GM12878 (cell line): ENCODE results near the gene ETV6. TPM values are rescaled to one million over a fixed set of nuclear protein-coding genes. Genes with fewer than 3 reads are reported as not detected.

ENCODE experiments used
- BCLAF1 ChIP-seq: fragments of 450-650 bp; IDR thresholded peaks from 2 replicates; pipeline ENCODE4 v1.6.1; 2017; ENCODE audit warnings: antibody characterized with exemption, mild to moderate bottlenecking, moderate library complexity
- CREM ChIP-seq: IDR thresholded peaks from 2 replicates; pipeline ENCODE4 v1.6.1; 2014; ENCODE audit warnings: antibody characterized with exemption, low read depth
- IKZF2 ChIP-seq, 2 experiments: fragments of 450-650 bp; IDR thresholded peaks; 2 replicates each; pipeline ENCODE4 v1.6.1; 2017; ENCODE audit warnings: mild to moderate bottlenecking in 2 of 2, moderate library complexity in 2 of 2
- JUND ChIP-seq: IDR thresholded peaks from 2 replicates; pipeline ENCODE4 v1.6.1; 2012; ENCODE audit warnings: low read depth, mild to moderate bottlenecking, low read length, improper control_type of control experiment, moderate library complexity
- KDM1A ChIP-seq: fragments of 200-600 bp; sonication (generic); IDR thresholded peaks from 2 replicates; pipeline ENCODE4 v1.6.1; 2016; ENCODE audit warnings: borderline replicate concordance
- MTA3 ChIP-seq: IDR thresholded peaks from 2 replicates; pipeline ENCODE4 v1.6.1; 2012; ENCODE audit warnings: low read length, inconsistent platforms, borderline replicate concordance
- NFYA ChIP-seq: IDR thresholded peaks from 2 replicates; pipeline ENCODE4 v1.6.1; 2011; ENCODE audit warnings: low read depth, mild to moderate bottlenecking, low read length, improper control_type of control experiment, borderline replicate concordance
- REST ChIP-seq: IDR thresholded peaks from 2 replicates; pipeline ENCODE4 v1.6.1; 2012; ENCODE audit warnings: mild to moderate bottlenecking, low read depth, low read length
- SIX5 ChIP-seq: IDR thresholded peaks from 2 replicates; pipeline ENCODE4 v1.6.1; 2011; ENCODE audit warnings: mild to moderate bottlenecking, low read depth, low read length, moderate library complexity; ENCODE audit not compliant: severe bottlenecking
- SREBF2 ChIP-seq: IDR thresholded peaks from 2 replicates; pipeline ENCODE4 v1.6.1; 2012; ENCODE audit warnings: mild to moderate bottlenecking, low read length
- SUPT20H ChIP-seq: IDR thresholded peaks from 2 replicates; pipeline ENCODE4 v1.6.1; 2011; ENCODE audit warnings: low read depth, mild to moderate bottlenecking, low read length, moderate library complexity, borderline replicate concordance; ENCODE audit not compliant: control insufficient read depth
- TBL1XR1 ChIP-seq: IDR thresholded peaks from 2 replicates; pipeline ENCODE4 v1.6.1; 2012; ENCODE audit warnings: low read depth, low read length, improper control_type of control experiment
- TCF3 ChIP-seq: IDR thresholded peaks from 2 replicates; pipeline ENCODE4 v1.6.1; 2012; ENCODE audit warnings: low read depth, mild to moderate bottlenecking, low read length, borderline replicate concordance; ENCODE audit not compliant: insufficient read depth
- TCF7 ChIP-seq: IDR thresholded peaks from 2 replicates; pipeline ENCODE4 v1.6.1; 2014; ENCODE audit warnings: antibody characterized with exemption, borderline replicate concordance
- ZNF274 ChIP-seq: IDR thresholded peaks from one replicate; pipeline ENCODE4 v1.8.0; 2011; ENCODE audit not compliant: insufficient read length, insufficient read depth
- polyA plus RNA-seq, 11 experiments: library from polyadenylated mRNA; depleted of rRNA in 4 of 11; unstranded in 6 of 11; stranded (reverse) in 5 of 11; fragments of >200 nt; fragmentation: Nextera tagmentation in 4 of 11; fragmentation: Illumina TruSeq in 1 of 11; extraction: Ambion mirVana in 4 of 11; extraction: Trizol in 1 of 11; gene quantifications; 1 replicate in 1 of 11; 2 replicates in 10 of 11; pipeline versions ENCODE4 v1.2.1 to v1.2.3, GENCODE V29; 2011 to 2016; ENCODE audit warnings: inconsistent platforms in 2 of 11, missing spikeins in 2 of 11, low read depth in 1 of 11
- total RNA-seq, 4 experiments: library from RNA; depleted of rRNA in 3 of 4; stranded (reverse); fragments of >200 nt in 3 of 4; fragmentation: Illumina TruSeq in 1 of 4; extraction: Trizol in 1 of 4; gene quantifications; 2 replicates each; pipeline versions ENCODE4 v1.2.1 to v1.2.3, GENCODE V29; 2013 to 2021
- TF ChIP-seq, protein P1 (sequence below): fragments of 450-650 bp; formaldehyde crosslinking; IDR thresholded peaks from 2 replicates; pipeline ENCODE4 v1.5.0; 2022; ENCODE audit warnings: mild to moderate bottlenecking, missing genetic modification characterization
- TF ChIP-seq, protein P2 (sequence below): fragments of 450-650 bp; IDR thresholded peaks from 2 replicates; pipeline ENCODE4 v1.6.1; 2017; ENCODE audit warnings: mild to moderate bottlenecking

ETV6 gene
- total and polyA plus RNA-seq, 10 of the 15 experiments (the other 5 are each of a cell fraction or from before 2014, with no cell fraction given) = 6.6 to 74.8 (median 24.6) TPM

GRCh38 chr12:11730299-11731041, 81.0 kb downstream of the ETV6 start (continued):
- TF ChIP-seq NFYA (no peak), SUPT20H (no peak), TCF3 (peak; percentile 65; the same call in 1 of the 2 replicates), BCLAF1 (no peak), CREM (peak; percentile 9), KDM1A (no peak), IKZF2 (IDR thresholded peaks at IDR 0.05) (peak; percentile 81 to 83), SIX5 (no peak), TBL1XR1 (peak; percentile 28; the same call in 1 of the 2 replicates), ZNF274 (no peak), MTA3 (peak; percentile 70; the same call in 1 of the 2 replicates), JUND (no peak), REST (no peak), TCF7 (no peak), SREBF2 (no peak)
- TF ChIP-seq, protein P1, sequence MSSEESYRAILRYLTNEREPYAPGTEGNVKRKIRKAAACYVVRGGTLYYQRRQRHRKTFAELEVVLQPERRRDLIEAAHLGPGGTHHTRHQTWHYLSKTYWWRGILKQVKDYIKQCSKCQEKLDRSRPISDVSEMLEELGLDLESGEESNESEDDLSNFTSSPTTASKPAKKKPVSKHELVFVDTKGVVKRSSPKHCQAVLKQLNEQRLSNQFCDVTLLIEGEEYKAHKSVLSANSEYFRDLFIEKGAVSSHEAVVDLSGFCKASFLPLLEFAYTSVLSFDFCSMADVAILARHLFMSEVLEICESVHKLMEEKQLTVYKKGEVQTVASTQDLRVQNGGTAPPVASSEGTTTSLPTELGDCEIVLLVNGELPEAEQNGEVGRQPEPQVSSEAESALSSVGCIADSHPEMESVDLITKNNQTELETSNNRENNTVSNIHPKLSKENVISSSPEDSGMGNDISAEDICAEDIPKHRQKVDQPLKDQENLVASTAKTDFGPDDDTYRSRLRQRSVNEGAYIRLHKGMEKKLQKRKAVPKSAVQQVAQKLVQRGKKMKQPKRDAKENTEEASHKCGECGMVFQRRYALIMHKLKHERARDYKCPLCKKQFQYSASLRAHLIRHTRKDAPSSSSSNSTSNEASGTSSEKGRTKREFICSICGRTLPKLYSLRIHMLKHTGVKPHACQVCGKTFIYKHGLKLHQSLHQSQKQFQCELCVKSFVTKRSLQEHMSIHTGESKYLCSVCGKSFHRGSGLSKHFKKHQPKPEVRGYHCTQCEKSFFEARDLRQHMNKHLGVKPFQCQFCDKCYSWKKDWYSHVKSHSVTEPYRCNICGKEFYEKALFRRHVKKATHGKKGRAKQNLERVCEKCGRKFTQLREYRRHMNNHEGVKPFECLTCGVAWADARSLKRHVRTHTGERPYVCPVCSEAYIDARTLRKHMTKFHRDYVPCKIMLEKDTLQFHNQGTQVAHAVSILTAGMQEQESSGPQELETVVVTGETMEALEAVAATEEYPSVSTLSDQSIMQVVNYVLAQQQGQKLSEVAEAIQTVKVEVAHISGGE (CRISPR knock-in tag) = no peak
- TF ChIP-seq, protein P2, sequence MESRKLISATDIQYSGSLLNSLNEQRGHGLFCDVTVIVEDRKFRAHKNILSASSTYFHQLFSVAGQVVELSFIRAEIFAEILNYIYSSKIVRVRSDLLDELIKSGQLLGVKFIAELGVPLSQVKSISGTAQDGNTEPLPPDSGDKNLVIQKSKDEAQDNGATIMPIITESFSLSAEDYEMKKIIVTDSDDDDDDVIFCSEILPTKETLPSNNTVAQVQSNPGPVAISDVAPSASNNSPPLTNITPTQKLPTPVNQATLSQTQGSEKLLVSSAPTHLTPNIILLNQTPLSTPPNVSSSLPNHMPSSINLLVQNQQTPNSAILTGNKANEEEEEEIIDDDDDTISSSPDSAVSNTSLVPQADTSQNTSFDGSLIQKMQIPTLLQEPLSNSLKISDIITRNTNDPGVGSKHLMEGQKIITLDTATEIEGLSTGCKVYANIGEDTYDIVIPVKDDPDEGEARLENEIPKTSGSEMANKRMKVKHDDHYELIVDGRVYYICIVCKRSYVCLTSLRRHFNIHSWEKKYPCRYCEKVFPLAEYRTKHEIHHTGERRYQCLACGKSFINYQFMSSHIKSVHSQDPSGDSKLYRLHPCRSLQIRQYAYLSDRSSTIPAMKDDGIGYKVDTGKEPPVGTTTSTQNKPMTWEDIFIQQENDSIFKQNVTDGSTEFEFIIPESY = no peak
